Measurements from ENCODE around the gene RALGPS2.
A peak's percentile ranks its signal among the peaks of the same experiment; 100 is the strongest.

RALGPS2 gene

DNA sequence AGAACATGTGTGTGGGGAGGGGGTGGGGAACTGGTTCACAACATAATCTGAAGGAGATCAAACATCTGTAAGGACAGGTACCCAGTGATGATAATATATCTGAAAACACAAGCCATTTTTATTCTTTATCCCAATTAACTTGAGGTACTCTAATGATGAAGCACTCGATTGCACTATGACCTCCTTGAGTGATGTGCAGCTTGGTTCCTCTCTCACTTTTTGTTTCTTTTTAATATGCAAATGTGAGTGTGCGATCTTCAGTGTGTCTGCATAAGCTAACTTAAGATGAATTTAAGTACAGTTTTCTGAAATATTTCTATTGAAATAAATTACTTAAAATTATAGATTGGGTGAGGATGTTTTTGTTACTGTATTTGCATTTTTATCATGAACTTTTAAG is 196.5 kb downstream of the RALGPS2 start:
- DNase-seq (ENCODE audit: low spot score), result no peak

DNA sequence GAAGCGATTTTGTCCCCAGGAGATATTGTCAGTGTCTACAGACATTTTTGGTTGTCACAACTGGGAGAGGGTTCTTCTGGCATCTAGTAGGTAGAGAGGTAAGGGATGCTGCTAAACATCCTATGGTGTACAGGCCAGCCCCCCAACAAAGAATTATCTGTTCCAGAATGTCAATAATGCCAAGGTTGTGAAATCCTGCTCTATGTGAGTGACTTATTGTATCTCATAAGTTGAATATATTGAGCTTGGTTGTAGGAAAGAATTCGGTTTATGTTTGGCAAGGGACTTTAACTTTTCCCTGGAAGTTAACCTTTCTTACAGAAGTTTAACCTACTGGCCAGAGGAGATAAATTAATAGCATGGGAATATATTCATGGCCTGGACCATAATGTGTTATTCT is 198.5 kb downstream of the RALGPS2 start:
- DNase-seq (ENCODE audit: low spot score), result no peak

GRCh38 chr1:178926046-178926445 is 201.0 kb downstream of the RALGPS2 start:
- DNase-seq (ENCODE audit: low spot score), result no peak

DNA sequence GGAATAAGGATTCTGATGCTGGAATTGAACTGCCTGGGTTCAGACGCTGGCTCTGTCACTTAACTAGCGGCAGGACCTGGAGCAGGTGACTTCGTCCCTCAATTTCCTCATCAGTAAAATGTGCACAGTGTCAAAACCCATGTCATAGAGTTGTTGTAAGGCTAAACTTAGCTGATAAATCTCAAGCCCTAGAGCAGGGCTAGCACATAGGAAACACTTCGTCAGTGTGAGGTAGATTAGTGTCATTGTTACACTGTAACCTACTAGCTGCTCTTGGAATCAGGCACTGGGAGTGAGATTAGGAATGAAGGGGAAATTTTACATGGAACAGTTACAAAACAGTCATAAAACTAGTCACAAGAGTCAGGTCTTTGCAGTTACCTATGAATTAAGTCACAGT is 202.0 kb downstream of the RALGPS2 start:
- no peak for DNase-seq (ENCODE audit: low spot score)

- no peak for DNase-seq (ENCODE audit: low spot score)
Observed at GRCh38 chr1:178928041-178928440, 203.0 kb downstream of the RALGPS2 start.

- no peak for DNase-seq (ENCODE audit: low spot score)
Observed at GRCh38 chr1:178928976-178929375, 203.9 kb downstream of the RALGPS2 start.

- DNase-seq (ENCODE audit: low spot score), result no peak
Observed at GRCh38 chr1:178931858-178932551, 207.0 kb downstream of the RALGPS2 start.

- no peak for DNase-seq (ENCODE audit: low spot score)
Observed at GRCh38 chr1:178932552-178932906, 207.5 kb downstream of the RALGPS2 start.

GRCh38 chr1:178933105-178933561 is 208.1 kb downstream of the RALGPS2 start:
- DNase-seq (ENCODE audit: low spot score), result no peak

DNA sequence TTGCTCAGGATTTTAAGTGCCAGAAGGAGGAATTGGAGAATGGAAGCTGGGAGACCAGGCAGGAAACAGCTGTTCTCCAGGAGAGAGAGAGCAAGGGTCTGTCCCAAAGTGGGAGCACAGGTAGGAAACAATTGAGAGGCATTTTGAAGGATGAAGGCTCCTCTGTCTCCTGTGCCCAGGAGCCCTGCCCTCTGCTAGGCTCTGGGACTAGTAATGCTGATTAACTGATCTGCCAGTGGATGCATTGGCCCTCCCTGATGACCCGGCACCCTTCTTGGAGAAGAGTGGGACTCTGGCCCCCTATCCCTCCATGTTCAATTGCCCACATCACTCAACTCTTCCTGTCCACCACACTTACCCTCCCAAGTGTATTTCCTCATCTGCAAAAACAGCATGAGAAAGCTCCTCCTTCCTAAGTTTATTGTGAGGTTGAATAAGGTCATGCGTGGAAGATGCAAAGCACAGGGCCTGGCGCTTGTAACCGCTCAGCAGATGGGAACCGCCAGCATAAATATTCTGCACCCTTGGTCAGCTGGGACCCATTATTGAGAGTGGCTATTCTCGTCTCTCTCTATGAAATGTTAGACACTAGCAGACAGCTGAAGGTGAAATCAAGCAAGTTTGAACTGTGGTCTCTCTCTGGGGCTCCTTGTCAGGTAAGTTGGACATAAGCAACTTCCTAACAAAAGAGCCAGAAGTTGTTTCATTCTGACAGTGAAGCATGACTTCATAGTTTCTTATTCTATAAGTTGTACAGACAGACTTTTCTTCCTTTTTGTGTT is 208.9 kb downstream of the RALGPS2 start:
- no peak for DNase-seq (ENCODE audit: low spot score)

- DNase-seq (ENCODE audit: low spot score), result no peak
Observed at GRCh38 chr1:178934546-178934945, 209.5 kb downstream of the RALGPS2 start.

DNA sequence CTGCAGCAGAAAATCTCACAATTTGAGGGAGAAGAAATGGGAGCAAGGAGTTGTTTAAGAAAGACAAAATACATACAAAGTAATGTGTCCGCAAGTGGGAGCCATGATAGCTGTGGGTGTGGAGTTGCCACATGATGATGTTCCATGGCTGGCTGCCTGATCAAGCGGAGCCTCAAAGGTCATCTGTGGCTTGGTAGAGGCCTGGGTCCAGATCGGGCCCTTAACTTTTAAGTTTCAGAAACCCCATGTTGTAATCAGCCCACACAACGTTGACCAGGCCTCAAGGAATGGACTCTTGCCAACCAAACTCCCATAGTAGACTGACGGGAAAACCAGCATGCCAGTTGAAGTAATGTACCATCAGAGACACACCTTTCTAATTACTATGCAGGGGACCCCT is 210.6 kb downstream of the RALGPS2 start:
- no peak for DNase-seq (ENCODE audit: low spot score)

DNA sequence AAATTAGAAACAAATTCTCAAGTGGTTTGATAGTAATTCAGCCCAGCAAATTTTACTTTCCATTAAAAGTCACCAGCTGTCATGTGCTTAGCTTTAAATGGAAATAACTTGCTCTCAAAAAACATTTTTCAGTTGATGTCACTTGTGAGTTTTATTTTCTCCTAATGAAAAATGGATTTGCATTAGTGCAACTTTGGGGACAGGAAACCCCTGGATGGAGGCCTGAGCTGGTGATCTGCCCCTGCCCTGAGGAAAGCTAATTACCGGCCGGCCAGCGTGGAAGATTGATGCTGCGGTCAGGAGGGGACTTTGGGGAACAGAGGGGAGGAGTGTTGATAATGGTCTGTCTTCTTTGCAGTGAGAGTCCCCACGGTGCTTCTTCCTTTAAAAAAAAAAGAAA is 212.7 kb downstream of the RALGPS2 start:
- DNase-seq (ENCODE audit: low spot score), result no peak

DNA sequence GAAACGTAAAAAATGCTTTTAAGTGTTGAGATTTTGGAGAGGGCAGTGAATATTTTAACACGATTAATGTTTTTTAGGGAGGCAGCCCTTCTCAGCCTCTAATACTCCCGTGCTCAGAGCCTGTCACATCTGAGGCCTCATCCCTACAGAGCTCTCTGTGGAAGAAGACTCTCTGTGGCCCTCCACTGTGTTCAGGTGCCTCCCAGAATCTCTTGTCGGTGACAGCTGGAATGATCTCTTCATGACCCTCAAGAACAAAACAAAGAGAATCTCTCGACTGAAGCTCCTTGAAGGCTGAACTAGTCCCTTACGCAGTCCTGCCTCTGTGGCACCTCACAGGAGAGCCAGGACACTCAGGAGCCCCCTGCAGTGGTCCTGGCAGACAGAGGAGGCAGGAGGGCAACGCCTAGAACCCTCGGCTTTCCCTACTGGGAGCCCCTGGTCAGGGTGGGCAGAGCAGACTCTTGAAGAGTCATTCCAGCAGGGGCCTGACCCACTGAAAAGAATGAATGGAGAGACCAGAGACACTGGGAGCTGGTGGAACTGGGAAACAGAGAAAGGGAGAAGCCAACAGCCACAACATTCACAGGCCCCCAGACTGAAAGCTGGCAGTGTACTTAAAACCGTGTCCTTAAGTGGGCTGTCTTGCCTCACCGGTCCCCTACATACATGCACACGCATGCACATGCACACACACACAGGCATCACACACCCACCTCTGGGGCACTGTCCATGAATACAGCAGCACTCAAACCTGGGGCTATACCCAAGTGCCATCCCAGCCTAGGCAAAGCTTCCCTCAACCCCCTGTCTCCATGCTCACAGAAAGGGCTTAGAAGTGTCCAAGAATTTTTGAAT is 213.3 kb downstream of the RALGPS2 start:
- no peak for DNase-seq (ENCODE audit: low spot score)

DNA sequence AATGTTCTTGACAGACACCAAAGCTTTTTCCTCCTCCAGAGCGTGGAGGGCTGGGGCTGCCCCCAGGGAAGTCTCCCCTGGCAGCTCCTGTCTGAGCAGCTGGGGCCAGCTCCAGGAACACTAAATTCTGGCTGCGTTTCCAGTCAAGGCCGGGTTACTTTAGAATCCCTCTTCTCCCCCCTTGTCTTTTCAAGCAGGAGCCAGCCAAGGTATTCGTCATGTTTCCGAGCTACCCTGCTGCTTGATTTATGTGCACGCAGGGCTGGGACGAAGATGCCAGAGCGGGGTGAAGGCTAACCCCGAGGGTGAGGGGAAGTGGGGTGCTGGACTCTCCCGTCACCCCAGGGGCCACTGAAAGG is 213.9 kb downstream of the RALGPS2 start:
- no peak for DNase-seq (ENCODE audit: low spot score)

DNA sequence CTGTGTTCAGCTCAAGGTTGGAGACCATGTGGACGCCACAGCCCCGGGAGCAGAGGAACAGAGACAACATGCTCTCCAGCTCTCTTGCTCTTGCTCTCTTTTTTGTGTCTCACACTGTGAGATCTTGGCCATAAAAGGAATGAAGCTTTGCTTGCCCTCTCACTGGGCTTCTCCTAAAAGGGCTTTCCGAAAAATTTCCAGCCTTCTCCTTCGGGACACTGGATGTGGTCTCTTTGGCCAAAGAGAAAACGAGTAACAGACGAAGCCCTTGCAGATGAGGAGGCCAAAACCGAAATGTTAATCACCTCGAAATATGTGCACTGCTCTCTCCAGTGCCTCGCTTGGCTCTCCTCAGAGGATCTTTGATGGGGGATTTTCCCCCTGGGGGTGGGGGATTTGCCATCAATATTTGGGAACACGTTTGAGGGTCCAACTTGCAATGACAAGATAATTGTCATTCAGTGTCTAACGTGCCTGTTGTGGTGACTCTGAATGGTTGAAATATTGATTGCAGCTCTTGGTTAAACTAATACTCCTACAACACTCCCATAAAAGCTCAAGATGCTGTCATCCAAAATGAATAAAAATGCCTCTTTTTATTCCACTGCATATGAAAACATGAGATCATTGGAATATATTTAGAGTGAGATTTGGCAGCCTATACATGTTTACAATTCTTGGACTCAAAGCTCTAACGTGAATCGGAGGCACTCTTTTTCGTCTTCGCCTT is 214.5 kb downstream of the RALGPS2 start:
- DNase-seq (ENCODE audit: low spot score), result no peak

DNA sequence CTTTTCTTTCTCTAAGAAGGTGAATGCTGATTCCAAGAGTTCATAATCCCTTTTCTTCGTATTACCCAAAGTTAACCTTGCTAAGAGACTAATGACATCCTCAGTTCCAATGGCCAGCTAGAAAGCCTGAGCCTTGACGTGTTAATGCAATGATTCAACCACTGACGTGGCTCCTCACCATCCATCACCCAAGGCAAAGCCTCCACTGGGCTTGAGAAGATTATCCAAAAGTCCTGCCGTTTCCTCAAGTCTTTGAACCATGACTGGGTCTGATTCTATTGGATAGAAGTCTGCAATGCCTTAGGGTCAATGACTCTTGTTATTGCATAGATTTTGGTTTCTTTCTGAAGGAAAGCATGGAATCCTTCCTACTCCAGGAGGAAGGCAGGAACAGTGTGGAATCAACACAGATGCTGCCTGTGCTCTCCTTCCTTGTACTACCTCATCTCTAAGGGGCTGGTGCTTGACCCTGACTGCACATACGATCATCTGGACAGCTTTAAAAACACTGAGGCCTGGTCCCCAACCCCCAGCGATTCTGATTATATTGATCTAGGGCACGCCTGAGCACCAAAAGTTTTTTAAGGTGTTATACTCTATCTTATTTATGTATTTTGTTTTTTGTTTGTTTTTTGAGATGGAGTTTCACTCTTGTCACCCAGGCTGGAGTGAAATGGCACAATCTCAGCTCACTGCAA is 215.2 kb downstream of the RALGPS2 start:
- DNase-seq (ENCODE audit: low spot score), result no peak

GRCh38 chr1:178941261-178941689 is 216.2 kb downstream of the RALGPS2 start:
- DNase-seq (ENCODE audit: low spot score), result no peak

DNA sequence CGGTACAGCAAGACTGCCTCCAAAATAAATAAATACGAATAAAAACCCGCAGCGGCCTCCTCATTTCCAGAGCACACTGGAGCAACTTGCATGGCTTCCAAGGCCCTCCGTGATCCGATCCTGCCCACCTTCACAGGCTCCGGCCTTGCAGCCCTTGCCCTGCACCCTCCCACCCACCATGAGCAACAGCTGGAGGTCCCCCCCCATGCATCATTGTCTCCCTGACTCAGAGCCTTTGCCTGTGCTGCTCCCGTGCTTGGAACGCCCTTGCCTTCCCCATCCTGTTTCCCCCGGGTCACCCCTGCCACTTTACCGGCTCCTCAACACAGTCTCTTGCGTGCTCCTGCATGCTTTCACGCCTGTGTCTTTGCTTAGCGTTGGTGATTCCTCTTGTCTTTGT is 216.8 kb downstream of the RALGPS2 start:
- DNase-seq (ENCODE audit: low spot score), result no peak

DNA sequence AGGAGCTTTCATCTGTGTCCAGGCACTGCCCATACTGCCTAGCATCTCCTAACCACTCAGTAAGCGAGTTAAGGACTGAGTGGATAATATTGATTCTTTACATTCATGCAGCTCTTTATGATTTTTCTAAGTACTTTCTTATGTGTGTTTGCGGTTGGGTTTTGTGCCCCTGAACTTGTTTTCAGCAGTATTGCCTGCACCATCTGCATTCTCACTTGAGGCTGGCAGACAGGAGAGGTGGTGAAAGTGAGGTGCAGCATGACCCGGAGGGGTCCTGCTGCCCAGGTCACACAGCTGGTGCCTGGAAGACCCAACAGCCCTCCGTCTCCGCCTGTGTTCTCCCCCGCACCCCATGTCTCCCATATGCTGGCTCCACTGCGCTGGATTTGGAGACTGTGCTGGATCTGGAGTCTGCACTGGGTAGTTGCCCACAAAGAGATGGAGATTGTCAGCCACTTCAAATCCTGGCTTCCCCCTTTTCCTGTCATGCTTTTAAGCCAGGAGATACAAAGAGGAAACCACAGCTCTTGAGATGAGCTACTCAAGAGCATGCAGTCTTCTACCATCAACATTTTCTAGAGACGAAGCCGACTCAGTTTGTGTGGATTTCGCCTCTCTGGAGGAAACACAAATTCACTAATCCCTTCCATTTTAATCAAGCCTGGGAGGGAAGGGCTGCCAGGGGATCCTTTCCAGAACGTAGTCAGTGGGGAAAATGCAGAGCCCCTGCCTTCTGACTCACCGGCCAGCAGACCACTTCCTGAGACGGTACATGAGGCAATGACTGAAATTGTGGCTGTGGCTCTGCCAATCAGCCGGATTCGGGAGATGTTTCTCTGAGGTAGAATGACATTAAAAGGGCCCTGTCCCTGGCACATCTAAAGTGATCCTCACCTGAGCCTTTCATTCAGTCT is 217.5 kb downstream of the RALGPS2 start:
- DNase-seq (ENCODE audit: low spot score), result peak; percentile 13
